Right ventricle myocardium superior (tissue), 1 donor: ENCODE measurements around the gene SLA2. TPM values are rescaled to one million over a fixed set of nuclear protein-coding genes. Genes with fewer than 3 reads are reported as not detected.
"Not testable (repeated sequence)": the region's sequence is repeated elsewhere in the genome, so short reads cannot be mapped to it uniquely, and the experiment has no call there.

Experiments used
- ATAC-seq: fragments of 200-7000 bp; cut with Tn5 transposase; one replicate; pipeline ENCODE4 v1.9.1; 2020; ENCODE audit warnings: mild to moderate bottlenecking; ENCODE audit not compliant: poor library complexity
- DNase-seq: peaks from one replicate; pipeline ENCODE4 v3.0.0-alpha.2; 2020
- intact Hi-C: fragments of 100-400 bp; cut with DNase I; formaldehyde crosslinking; loops from one replicate; pipeline ENCODE4 v1.11.2; 2022
- total RNA-seq: library from RNA; stranded (reverse); fragmentation: NEBNext Ultra II Directional; extraction: Animal tissue kit (Norgen Biotek cat#: 25700); gene quantifications from one replicate; pipeline ENCODE4 v1.2.1, GENCODE V29; 2021
- donor health status: DM: no; HTN: yes; CAD: no; lungs with severe emphysema.

Gene SLA2
- total RNA-seq, 1 donor from 2014 or later: 0.32 TPM

- intact Hi-C loops: no loop called here
- ATAC-seq: no peak
- DNase-seq: no peak
Observed at GRCh38 chr20:36647196-36648121, 1.5 kb upstream of the SLA2 start.

- ATAC-seq: no peak
- intact Hi-C loops: no loop called here
- DNase-seq: no peak
Observed at GRCh38 chr20:36646678-36647077, 682 bp upstream of the SLA2 start.

GRCh38 chr20:36645353-36645752 is 643 bp downstream of the SLA2 start:
- intact Hi-C loops: no loop called here
- no peak for ATAC-seq

GRCh38 chr20:36644706-36645095 is 1.3 kb downstream of the SLA2 start:
- intact Hi-C loops: no loop called here
- ATAC-seq: no peak
- DNase-seq: no peak

More at GRCh38 chr20:36645353-36645752, 643 bp downstream of the SLA2 start:
- no peak for DNase-seq

- intact Hi-C loops: no loop called here
- ATAC-seq: no peak
Observed at GRCh38 chr20:36644032-36644705, 1.8 kb downstream of the SLA2 start.

GRCh38 chr20:36642136-36642535 is 3.9 kb downstream of the SLA2 start:
- intact Hi-C loops: no loop called here
- no peak for DNase-seq
- ATAC-seq: no peak

More at GRCh38 chr20:36644032-36644705, 1.8 kb downstream of the SLA2 start:
- no peak for DNase-seq

GRCh38 chr20:36641506-36641843 is 4.5 kb downstream of the SLA2 start:
- DNase-seq: no peak
- intact Hi-C loops: no loop called here
- no peak for ATAC-seq

- DNase-seq, intact Hi-C loops, ATAC-seq: not testable (repeated sequence)
Observed at GRCh38 chr20:36638876-36639400, 7.1 kb downstream of the SLA2 start.

GRCh38 chr20:36634342-36634741 is 11.7 kb downstream of the SLA2 start:
- intact Hi-C loops: no loop called here
- ATAC-seq (no peak), DNase-seq (no peak)

- DNase-seq: no peak
- no peak for ATAC-seq
- intact Hi-C loops: no loop called here
Observed at GRCh38 chr20:36633285-36633772, 12.7 kb downstream of the SLA2 start.

GRCh38 chr20:36632487-36633284 is 13.3 kb downstream of the SLA2 start:
- ATAC-seq (no peak), DNase-seq (no peak)
- intact Hi-C loops: no loop called here

GRCh38 chr20:36632147-36632486 is 13.9 kb downstream of the SLA2 start:
- ATAC-seq: no peak
- intact Hi-C loops: no loop called here
- no peak for DNase-seq

GRCh38 chr20:36631646-36632045 is 14.3 kb downstream of the SLA2 start:
- DNase-seq: no peak
- intact Hi-C loops: no loop called here
- ATAC-seq: no peak

GRCh38 chr20:36629719-36630681 is 16.0 kb downstream of the SLA2 start:
- intact Hi-C loops: no loop called here
- DNase-seq (no peak), ATAC-seq (no peak)

GRCh38 chr20:36628076-36628475 is 17.9 kb downstream of the SLA2 start:
- intact Hi-C loops: no loop called here
- ATAC-seq (no peak), DNase-seq (no peak)

GRCh38 chr20:36624944-36625324 is 21.1 kb downstream of the SLA2 start:
- ATAC-seq (no peak), DNase-seq (no peak)
- intact Hi-C loops: no loop called here

- peak; percentile 91 for ATAC-seq
- intact Hi-C loops: no loop called here
- no peak for DNase-seq
Observed at GRCh38 chr20:36624068-36624943, 21.7 kb downstream of the SLA2 start.
